Measurements from ENCODE around the gene BID.

The BID gene

GRCh38 chr22:17804331-17805080 lies 30.2 kb upstream of the BID start:
- DNase-seq (ENCODE audit: extremely low spot score, insufficient read length, low read depth) (no peak), FAIRE-seq (no peak)

DNA sequence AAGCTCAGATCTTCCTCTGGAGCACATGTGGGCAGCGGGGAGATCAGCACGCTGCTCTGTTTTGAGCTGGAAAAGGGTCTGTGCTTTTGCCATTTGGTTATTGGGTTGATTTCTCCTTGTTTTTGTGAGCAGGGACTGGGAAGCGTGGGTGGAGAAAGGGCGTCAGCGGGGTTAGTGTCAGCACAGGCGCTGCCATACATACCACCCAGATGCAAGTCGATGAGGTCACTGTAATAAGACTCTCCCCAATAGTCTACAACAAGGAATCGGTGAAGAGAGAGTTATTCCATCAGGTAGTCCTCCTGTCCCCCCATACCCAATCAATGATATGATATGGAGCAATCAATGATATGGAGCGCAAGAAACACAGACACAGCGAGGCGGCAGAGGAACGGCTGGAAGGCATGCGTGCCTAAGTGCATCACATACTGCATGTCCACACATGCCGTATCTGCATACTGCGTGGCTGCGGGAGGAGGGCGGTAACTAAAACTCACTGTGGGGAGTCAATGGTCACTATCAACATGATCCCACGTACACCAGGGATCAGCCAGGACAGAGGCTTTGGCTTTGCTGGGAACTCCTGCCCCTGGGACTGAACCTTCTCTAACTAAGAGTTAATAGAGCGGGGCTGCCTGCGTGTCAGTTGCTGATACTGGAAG lies 29.5 kb upstream of the BID start:
- DNase-seq (ENCODE audit: extremely low spot score, insufficient read length, low read depth) (no peak), FAIRE-seq (no peak)

DNA sequence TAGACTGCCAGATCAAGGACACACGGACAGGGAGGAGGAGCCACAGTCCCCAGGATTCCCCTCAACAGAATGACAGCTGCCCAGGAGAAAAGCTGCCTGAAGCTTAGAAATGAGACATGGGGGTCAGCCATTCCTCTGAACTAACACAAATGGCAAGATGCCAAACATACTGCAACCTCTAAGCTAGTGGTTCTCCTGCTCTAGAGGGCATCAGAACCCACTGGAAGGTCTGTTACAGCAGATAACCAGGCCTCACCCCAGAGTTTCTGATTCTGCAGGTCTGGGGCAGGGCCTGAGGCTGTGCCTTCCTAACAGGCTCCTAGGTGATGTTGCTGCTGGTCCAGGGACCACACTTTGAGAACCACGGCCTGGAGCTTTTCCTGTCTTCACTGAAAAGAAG lies 28.6 kb upstream of the BID start:
- no peak for DNase-seq (ENCODE audit: extremely low spot score, insufficient read length, low read depth)
- no peak for FAIRE-seq

GRCh38 chr22:17802411-17802810 lies 28.1 kb upstream of the BID start:
- no peak for FAIRE-seq
- DNase-seq (ENCODE audit: extremely low spot score, insufficient read length, low read depth), result no peak

DNA sequence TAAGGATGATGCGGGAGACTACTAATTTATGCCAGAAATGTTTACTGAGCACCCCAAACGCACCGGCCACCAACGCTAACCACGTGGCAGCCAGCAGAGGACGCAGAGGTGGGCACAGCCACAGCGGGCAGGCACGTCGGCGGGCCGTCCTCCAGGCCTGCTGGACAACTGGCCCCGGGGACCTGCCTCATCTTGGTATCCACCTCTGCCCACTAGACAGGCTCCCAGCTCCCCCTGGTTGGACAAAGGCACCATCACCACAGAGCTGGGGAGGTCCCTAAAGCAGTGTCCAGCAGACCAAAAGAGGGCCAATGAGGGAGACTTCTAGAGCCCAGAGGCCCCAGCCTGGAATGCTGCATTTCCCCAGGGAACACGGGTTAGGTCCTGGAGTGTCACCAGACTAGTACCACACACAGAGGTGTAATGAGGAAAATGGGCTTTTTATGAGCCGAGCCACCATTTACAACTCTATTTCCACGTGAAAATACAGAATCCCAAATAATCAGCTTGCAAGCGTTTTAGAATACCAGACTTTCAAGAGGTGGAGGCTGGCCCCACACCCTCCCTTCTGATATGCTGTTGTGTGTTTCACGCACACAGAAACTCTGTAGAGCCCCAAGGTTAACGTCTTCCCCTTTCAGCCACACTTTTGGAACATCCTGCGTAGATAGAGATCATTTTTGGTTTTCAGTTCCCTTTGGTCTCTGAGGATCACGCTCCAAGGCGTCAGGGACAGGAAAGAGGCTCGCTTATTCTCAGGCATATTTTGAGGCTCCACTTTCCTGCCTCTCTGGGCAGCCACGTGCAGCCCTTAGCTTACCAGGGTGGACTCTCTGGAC lies 23.7 kb upstream of the BID start:
- DNase-seq (ENCODE audit: extremely low spot score, insufficient read length, low read depth), result peak; percentile 64
- FAIRE-seq, result peak; percentile 96

DNA sequence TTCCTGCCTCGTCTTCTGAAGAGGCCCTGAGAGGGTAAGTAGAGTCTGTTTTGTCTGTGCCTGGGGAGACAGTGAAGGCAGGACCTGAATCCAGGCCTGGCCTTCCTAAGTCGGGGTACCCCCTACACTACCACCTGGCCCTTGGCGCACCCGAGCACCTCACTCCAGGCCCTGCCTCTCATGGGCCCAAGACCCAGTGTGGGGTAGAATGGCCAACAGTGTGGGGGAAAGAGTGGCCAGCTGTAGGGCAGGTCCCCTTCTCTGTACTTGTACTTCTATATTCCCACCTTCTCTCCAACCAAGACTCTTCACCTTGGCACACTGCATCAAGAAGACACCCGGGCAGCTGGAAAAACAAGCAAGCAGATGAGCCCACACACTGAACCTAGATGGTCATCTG lies 22.4 kb upstream of the BID start:
- FAIRE-seq (no peak), DNase-seq (ENCODE audit: extremely low spot score, insufficient read length, low read depth) (no peak)

DNA sequence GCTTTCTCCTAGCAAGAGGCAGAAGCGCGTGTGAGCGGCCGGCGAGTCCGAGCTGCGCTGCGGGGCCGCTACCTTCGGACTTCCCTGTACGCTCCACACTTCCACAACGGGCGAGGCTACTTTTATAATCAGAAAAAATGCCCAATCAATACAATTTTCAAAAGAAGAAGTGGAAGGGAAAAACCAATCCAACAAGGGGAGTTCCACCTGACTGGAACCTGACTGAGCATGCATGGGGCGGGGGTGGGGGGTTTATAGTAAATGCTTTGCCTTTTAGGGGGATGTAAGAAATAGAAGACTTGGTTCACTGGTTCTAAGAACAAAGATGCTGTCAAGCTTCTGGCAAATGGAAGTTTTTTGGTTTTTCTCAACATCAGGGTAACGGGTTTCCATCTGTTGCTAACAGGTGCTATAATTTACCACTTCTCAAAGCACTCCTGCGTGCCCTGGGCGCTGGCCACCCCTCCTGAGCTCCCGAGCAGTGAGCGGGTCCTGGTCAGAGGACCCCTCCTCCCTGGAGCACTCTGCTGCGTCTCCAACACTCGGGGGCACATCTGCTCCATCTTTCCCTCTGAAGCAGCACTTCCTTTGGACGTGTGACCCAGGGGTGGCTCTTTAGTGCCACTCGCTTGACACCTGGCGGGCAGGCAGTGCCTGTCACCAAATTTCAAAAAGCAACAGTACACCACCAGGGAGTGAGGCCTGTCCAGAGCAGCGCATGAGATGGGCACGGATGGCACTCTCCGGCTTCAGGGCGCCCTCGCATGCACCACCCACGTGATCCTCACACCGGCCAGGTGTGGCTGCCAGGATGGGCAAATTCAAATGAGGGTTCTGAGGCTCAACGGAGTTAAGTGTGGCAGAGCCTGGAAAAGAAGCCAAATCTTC lies 21.6 kb upstream of the BID start:
- FAIRE-seq (peak; percentile 69), DNase-seq (ENCODE audit: extremely low spot score, insufficient read length, low read depth) (no peak)

DNA sequence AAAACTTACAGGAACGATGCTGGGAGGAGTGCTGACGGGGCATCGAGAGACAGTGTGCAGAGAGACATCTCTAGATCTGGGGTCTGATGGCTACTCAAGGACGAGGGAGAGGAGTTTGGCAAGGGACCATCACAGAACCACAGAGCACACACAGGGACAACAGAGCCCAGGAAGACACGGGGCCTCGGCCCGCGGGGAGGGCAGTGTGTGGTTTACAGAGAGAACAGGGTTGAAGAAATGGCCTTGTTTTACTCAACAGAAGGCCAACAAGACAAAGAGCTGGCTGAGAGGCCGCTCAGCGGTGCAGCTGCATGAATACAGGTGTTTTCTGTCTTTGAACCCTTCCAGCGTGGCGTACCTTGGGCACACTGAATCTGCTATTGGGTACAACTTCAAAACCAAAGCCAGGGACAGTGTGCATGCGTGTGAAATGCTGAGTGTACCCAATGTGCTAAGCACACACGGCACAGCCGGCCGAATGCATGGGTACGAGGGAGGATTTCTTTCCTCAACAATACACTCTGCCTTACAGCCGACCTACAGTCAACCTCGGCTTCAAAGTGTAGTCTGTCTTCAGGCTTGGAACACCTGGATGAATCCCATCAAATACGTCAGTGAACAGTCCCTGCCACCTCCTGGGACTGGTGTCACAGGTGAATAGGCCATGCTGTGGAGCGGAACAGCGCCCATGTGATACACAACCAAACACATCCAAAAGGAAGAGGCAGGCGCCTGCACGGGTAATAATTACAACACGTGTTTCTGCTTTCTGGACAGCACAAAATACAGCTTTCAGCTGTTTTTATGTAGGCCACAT lies 20.7 kb upstream of the BID start:
- no peak for FAIRE-seq

DNA sequence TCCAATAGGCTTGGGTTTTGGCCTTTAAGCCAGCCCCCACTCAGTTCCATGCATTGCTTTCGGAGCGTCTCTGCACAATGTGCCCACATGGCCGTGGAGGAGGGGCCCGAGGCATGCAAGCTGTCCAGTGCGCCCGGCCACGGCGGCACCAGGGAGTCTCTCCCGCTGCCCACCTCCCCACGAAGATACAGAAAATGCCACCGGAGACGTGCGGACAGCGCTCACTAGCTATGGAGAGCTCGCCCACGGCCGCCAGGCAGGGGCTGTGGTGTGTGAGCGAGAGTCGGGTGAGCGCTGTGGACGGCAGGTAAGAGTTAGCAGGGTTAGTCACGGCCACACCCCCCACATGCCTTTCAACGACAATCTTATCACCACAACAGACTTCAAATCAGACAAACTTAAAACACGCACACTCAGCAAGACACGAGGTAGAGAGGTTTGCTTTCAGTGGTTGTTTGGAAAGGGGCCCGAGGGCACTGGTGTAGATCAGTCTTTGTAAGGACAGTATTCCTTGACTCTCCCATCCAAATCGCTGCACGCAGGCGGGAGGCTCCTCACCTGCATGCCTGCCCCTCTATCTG lies 18.7 kb upstream of the BID start:
- no peak for FAIRE-seq
- DNase-seq (ENCODE audit: extremely low spot score, insufficient read length, low read depth), result no peak

More for the DNA sequence above, 20.7 kb upstream of the BID start:
- DNase-seq (ENCODE audit: extremely low spot score, insufficient read length, low read depth), result no peak

GRCh38 chr22:17792299-17792698 lies 18.0 kb upstream of the BID start:
- FAIRE-seq (no peak), DNase-seq (ENCODE audit: extremely low spot score, insufficient read length, low read depth) (no peak)

DNA sequence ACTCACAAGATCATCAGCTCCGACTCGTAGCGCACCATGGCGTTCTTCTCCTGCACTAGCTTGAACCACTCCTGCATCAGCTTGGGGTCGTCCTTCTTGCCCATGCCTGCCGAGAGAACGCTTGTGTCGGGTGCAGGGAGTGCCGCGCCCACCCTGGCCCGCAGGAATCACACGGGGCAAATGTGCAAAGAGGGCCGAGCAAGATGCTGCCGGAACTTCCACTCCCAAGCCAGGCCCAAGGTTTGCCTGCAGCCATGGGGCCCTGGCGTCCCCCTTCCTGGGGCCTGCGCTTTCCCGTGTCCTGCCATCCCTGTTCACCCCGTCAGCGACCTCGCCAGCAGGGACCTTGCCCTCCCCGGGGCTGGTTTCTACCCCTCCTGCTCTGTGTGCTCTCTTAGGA lies 16.9 kb upstream of the BID start:
- FAIRE-seq, result no peak
- no peak for DNase-seq (ENCODE audit: extremely low spot score, insufficient read length, low read depth)

DNA sequence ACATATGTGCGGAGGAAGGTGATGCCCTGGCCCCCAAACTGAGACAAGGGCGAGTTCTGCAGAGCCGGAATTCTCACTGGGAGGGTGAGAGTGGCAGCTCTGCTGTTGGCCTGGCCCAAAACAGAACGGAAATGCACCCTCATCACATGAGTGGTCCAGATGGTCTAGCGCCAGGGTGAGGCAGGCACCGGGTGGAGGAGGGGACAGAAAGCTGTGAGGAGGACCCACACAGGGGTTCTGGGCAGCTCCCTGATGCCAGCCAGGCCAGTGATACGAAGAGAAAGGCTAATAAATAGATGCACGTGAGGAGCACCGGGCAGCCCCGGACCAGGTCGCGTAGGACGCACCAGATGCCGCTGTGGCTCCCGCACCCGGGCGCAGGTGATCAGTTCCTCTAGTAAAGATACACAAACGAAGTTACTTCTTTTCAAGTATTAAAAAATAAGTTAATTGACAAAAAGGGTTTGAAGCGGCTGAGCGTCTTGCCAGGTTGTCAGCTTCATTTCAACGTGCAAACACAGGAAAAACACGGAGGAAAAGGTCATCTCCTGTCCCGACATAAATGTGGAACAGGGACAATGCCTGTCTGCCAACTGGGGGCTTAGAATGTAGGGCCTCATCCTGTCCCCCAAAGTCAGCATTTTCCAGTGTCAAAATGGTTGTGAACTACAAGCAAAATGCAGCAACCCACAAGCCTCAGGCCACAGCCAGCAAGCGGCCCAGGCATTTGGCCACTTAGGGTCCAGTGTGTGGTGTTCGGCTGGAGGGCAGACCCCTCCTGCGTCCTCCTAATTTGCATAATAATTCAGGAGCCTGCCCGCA lies 15.3 kb upstream of the BID start:
- FAIRE-seq, result no peak

DNA sequence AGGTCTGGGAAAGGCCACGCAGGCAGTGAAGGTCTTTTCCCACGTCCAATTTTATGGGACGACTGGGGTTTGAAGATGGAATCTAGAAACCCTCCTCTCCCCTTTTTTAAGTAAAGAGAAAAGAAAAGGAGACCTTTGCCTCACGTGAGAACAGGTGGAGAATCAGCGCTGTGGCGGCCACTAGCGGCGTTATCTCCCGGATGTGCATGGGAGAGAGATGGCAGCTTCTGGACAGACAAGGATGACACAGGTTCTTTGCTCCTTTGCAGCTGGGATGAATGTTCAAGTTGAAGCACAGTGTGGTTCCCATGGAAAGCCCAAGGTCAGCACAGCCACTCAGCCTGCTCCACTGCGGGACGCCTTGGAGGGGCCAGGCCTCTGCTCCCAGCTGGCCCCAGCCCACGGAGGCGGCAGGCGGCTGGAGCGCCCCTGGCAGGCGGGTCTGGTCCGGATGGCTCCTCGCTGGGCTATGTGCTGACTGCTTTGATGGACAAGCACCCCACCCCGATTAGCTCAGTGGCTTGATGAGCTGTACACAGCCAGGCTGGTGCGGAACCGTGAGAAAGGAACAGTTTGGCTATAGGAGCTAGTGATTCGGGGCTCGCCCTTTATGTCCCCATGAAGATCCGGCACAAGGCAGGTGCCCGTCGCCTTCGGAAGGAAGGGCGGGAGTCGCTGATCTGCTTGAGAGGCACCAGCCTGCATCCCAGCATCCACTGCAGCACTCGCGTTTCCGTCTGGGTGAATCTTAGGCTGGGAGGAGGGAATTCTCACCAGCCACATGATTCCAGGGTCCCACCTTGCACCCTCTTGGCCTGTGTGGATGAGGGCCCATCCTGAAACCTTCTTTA lies 14.5 kb upstream of the BID start:
- no peak for DNase-seq (ENCODE audit: extremely low spot score, insufficient read length, low read depth)
- FAIRE-seq, result no peak

More for the DNA sequence above, 15.3 kb upstream of the BID start:
- DNase-seq (ENCODE audit: extremely low spot score, insufficient read length, low read depth), result no peak

GRCh38 chr22:17787716-17788330 lies 13.6 kb upstream of the BID start:
- no peak for FAIRE-seq

DNA sequence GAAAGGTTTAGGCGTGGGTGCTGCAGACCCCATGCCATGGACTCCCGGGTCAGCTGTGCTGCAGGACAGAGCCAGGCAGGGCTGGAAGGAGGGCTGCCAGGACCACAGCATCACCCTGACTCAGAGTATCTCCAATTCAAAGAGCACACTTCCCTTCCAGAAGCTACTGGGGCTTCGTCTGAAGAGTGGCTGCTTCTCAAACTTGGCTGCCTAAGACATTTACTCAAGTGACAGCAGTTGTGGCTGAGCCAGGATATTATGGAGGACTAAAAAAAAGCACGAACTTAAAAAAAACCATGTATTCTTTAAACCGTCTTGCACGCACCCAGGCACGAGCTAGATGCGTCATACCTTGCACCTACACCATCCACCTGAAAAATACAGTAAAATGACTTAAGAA lies 13.0 kb upstream of the BID start:
- FAIRE-seq (no peak), DNase-seq (ENCODE audit: extremely low spot score, insufficient read length, low read depth) (no peak)

More at GRCh38 chr22:17787716-17788330, 13.6 kb upstream of the BID start:
- no peak for DNase-seq (ENCODE audit: extremely low spot score, insufficient read length, low read depth)

GRCh38 chr22:17786435-17787161 lies 12.3 kb upstream of the BID start:
- no peak for DNase-seq (ENCODE audit: extremely low spot score, insufficient read length, low read depth)
- FAIRE-seq, result no peak
